Right lobe of liver (tissue), 4 donors: ENCODE results near the gene AP1G2.

Experiments
- POLR2A ChIP-seq: fragments of 450-650 bp; IDR thresholded peaks from one replicate; pipeline ENCODE4 v1.6.1; 2017; ENCODE audit warnings: antibody characterized with exemption, mild to moderate bottlenecking
- TF ChIP-seq, protein P1 (sequence below), 4 donors: fragments of 200-600 bp in 3 of 4; fragments of 450-650 bp in 1 of 4; IDR thresholded peaks; one replicate each; pipeline versions ENCODE4 v1.5.1 to v1.8.0; 2016 to 2022; ENCODE audit warnings: antibody characterized with exemption in 4 of 4, mild to moderate bottlenecking in 2 of 4
- donor health status: DM: no; HTN: no; CAD: no.
- donor health status: DM: no; HTN: no; CAD: no.
- donor health status: DM: no; HTN: yes; CAD: no.

DNA sequence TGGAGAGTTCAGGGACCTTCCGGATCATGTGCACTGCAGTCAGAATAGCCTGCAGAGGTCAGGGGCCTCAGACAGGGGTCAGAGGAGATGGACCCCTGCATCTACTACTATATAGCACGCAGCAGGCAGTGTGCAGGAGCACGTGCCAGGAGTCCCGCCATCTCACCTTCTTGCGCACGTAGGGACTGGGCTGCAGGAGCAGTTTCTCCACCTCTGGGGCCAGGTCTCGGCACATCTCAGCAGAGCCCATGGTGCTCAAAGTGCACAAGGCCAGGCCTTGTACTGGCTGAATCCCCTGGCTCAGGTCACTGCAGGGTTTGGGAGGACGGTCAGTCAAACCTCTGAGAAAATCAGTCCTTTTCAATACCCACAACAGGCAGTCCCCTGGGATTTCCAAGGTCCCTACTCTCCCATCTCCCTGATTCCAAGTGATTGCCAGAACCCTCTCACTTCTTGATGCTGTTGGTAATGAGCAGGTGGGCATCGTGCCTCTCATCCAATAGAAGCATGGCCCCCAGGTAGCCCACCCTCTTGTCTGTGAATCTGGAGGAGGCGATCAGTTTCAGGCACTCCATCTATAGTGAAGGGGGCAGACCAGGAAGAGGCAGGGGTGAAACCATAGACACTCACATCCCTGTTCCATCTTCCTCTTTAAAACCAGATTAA lies 1.3 kb downstream of the AP1G2 start:
- TF ChIP-seq, protein P1, sequence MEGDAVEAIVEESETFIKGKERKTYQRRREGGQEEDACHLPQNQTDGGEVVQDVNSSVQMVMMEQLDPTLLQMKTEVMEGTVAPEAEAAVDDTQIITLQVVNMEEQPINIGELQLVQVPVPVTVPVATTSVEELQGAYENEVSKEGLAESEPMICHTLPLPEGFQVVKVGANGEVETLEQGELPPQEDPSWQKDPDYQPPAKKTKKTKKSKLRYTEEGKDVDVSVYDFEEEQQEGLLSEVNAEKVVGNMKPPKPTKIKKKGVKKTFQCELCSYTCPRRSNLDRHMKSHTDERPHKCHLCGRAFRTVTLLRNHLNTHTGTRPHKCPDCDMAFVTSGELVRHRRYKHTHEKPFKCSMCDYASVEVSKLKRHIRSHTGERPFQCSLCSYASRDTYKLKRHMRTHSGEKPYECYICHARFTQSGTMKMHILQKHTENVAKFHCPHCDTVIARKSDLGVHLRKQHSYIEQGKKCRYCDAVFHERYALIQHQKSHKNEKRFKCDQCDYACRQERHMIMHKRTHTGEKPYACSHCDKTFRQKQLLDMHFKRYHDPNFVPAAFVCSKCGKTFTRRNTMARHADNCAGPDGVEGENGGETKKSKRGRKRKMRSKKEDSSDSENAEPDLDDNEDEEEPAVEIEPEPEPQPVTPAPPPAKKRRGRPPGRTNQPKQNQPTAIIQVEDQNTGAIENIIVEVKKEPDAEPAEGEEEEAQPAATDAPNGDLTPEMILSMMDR (IDR thresholded peaks at IDR 0.05): no peak
- TF ChIP-seq POLR2A: no peak
